ENCODE data around the gene CELF5. TPM values are rescaled to one million over a fixed set of nuclear protein-coding genes. Genes with fewer than 3 reads are reported as not detected.

CELF5 gene
- total and polyA plus RNA-seq, 9 of the 15 experiments (the other 6 are each of a cell fraction or from before 2014, with no cell fraction given), result 0.01 to 0.56 (median 0.22) TPM

GRCh38 chr19:3304871-3305423 is 80.5 kb downstream of the CELF5 start (continued):
- peak; percentile 39 for TF ChIP-seq E2F8 (IDR thresholded peaks at IDR 0.05; ENCODE audit: low read depth, partially characterized antibody)
- no peak for TF ChIP-seq NEUROD1 (IDR thresholded peaks at IDR 0.05; ENCODE audit: borderline replicate concordance, low read depth, low read length, partially characterized antibody)
- TF ChIP-seq ZFP1 (CRISPR knock-in tag; IDR thresholded peaks at IDR 0.05), result no peak
- TF ChIP-seq NR2F6 (CRISPR knock-in tag; IDR thresholded peaks at IDR 0.05), result no peak
- TF ChIP-seq NFIC (IDR thresholded peaks at IDR 0.05), result no peak
- TF ChIP-seq TSC22D4 (tag; IDR thresholded peaks at IDR 0.05), result no peak
- TF ChIP-seq POLR2A (conservative IDR thresholded peaks at IDR 0.05), result no peak
- TF ChIP-seq THRB (CRISPR knock-in tag; conservative IDR thresholded peaks at IDR 0.05), result no peak
- peak; percentile 45; the same call in 1 of the 2 replicates for TF ChIP-seq SMC3 (conservative IDR thresholded peaks at IDR 0.05; ENCODE audit: insufficient read depth, low read depth, low read length)
- TF ChIP-seq DDX20 (tag; IDR thresholded peaks at IDR 0.05; ENCODE audit: low read depth), result no peak
- no peak for TF ChIP-seq CHD2 (IDR thresholded peaks at IDR 0.05; ENCODE audit: low read depth, low read length)
- peak; percentile 38; the same call in 1 of the 2 replicates for TF ChIP-seq ADNP (tag; IDR thresholded peaks at IDR 0.05)
- no peak for TF ChIP-seq ARID1B (IDR thresholded peaks at IDR 0.05)
- 0 out of 2 replicates have a peak, but pooled peaks have one; percentile 59 for TF ChIP-seq ZNF764 (CRISPR knock-in tag; IDR thresholded peaks at IDR 0.05; ENCODE audit: low read depth)
- TF ChIP-seq BRF1 (IDR thresholded peaks at IDR 0.05; ENCODE audit: borderline replicate concordance, extremely low read depth, insufficient read length), result no peak
- TF ChIP-seq E2F5 (CRISPR knock-in tag; IDR thresholded peaks at IDR 0.05), result peak; percentile 30; the same call in 1 of the 2 replicates

Measured in K562 (cell line).